ENCODE measurements around the gene SLC26A6. TPM values are rescaled to one million over a fixed set of nuclear protein-coding genes. Genes with fewer than 3 reads are reported as not detected.

Gene SLC26A6
- total and polyA plus RNA-seq, 10 of the 15 experiments (the other 5 are each of a cell fraction or from before 2014, with no cell fraction given), result 2.1 to 24.9 (median 13.3) TPM

DNA sequence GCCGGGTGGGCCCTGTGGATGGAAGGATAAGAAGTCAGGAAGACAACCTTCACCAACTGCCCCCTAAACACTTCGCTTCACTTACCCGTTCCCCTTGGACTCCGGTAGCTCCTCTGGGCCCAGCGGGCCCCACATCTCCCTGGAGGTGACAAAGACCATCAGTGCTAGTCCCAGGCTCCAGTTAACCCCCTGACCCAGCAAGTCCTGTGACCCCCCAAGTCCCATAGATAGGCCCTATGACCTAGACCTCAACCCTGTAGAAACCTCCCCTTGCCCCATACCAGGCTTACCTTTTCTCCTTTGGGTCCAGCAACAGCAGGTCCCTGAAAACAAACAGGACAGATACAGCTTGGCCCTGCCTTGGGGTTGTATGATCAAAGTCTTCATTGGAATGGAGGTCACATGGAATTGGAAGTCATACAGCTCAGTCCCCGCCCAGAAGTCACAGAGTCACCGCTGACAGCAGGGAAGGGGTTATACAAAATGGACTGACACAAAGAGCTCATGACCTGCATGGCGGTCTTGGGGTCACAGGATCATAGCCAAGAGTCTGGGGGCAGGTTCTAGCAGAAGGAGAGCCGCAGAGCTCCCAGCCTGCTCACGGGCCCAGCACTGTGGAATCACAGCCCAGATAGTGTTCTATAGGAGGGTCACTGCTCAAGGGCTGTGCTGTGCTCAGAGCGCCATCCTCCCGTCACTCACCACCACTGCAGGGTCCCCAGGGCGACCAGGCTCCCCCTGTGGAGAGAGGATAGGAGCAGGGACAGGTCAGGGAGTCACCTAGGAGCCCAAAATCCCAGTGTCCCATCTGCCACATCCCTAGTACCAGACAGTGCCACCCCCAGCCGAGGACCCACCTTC lies 53.4 kb downstream of the SLC26A6 start (continued):
- TF ChIP-seq, protein P1, sequence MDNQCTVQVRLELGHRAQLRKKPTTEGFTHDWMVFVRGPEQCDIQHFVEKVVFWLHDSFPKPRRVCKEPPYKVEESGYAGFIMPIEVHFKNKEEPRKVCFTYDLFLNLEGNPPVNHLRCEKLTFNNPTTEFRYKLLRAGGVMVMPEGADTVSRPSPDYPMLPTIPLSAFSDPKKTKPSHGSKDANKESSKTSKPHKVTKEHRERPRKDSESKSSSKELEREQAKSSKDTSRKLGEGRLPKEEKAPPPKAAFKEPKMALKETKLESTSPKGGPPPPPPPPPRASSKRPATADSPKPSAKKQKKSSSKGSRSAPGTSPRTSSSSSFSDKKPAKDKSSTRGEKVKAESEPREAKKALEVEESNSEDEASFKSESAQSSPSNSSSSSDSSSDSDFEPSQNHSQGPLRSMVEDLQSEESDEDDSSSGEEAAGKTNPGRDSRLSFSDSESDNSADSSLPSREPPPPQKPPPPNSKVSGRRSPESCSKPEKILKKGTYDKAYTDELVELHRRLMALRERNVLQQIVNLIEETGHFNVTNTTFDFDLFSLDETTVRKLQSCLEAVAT (IDR thresholded peaks at IDR 0.05), result no peak
- TF ChIP-seq, protein P2, sequence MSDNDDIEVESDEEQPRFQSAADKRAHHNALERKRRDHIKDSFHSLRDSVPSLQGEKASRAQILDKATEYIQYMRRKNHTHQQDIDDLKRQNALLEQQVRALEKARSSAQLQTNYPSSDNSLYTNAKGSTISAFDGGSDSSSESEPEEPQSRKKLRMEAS (IDR thresholded peaks at IDR 0.05; ENCODE audit: low read depth, low read length), result no peak
- TF ChIP-seq BACH1 (IDR thresholded peaks at IDR 0.05; ENCODE audit: borderline replicate concordance), result no peak
- TF ChIP-seq MYB (IDR thresholded peaks at IDR 0.05; ENCODE audit: borderline replicate concordance, low read depth, low read length), result no peak
- no peak for TF ChIP-seq CHD4 (IDR thresholded peaks at IDR 0.05)
- TF ChIP-seq ATF7 (IDR thresholded peaks at IDR 0.05; ENCODE audit: low read depth), result no peak
- no peak for TF ChIP-seq MEF2A (IDR thresholded peaks at IDR 0.05; ENCODE audit: insufficient read depth, low read depth, low read length)

DNA sequence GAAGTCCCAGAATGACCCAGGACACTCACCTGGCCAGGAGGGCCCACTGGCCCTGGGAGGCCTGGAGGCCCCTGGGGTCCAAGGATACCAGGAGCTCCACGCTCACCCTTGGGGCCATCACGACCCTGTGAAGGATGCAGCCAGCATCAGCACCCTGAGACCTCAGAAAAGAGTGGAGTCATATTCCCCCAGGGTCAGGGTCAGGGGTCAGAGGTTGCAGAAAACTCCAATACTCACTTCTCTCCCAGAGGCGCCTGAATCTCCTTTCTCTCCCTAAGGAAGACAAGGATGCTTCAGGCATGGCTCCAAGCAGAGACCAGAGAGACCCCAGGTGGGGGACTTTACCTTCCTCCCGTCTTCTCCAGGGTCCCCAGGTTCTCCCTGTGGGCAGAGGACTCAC lies 58.6 kb downstream of the SLC26A6 start:
- RAD21 ChIA-PET (ENCODE audit: unreplicated experiment), result no interaction called here
- FAIRE-seq, result no peak
- TF ChIP-seq, protein P3, sequence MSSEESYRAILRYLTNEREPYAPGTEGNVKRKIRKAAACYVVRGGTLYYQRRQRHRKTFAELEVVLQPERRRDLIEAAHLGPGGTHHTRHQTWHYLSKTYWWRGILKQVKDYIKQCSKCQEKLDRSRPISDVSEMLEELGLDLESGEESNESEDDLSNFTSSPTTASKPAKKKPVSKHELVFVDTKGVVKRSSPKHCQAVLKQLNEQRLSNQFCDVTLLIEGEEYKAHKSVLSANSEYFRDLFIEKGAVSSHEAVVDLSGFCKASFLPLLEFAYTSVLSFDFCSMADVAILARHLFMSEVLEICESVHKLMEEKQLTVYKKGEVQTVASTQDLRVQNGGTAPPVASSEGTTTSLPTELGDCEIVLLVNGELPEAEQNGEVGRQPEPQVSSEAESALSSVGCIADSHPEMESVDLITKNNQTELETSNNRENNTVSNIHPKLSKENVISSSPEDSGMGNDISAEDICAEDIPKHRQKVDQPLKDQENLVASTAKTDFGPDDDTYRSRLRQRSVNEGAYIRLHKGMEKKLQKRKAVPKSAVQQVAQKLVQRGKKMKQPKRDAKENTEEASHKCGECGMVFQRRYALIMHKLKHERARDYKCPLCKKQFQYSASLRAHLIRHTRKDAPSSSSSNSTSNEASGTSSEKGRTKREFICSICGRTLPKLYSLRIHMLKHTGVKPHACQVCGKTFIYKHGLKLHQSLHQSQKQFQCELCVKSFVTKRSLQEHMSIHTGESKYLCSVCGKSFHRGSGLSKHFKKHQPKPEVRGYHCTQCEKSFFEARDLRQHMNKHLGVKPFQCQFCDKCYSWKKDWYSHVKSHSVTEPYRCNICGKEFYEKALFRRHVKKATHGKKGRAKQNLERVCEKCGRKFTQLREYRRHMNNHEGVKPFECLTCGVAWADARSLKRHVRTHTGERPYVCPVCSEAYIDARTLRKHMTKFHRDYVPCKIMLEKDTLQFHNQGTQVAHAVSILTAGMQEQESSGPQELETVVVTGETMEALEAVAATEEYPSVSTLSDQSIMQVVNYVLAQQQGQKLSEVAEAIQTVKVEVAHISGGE (CRISPR knock-in tag; IDR thresholded peaks at IDR 0.05), result no peak
- TF ChIP-seq RB1 (IDR thresholded peaks at IDR 0.05; ENCODE audit: borderline replicate concordance) (no peak), SIX5 (IDR thresholded peaks at IDR 0.05; ENCODE audit: low read depth, low read length, severe bottlenecking) (no peak), IKZF2 (IDR thresholded peaks at IDR 0.05) (no peak), PAX5 (IDR thresholded peaks at IDR 0.05; ENCODE audit: borderline replicate concordance, low read depth, low read length) (no peak)
- TF ChIP-seq, protein P4, sequence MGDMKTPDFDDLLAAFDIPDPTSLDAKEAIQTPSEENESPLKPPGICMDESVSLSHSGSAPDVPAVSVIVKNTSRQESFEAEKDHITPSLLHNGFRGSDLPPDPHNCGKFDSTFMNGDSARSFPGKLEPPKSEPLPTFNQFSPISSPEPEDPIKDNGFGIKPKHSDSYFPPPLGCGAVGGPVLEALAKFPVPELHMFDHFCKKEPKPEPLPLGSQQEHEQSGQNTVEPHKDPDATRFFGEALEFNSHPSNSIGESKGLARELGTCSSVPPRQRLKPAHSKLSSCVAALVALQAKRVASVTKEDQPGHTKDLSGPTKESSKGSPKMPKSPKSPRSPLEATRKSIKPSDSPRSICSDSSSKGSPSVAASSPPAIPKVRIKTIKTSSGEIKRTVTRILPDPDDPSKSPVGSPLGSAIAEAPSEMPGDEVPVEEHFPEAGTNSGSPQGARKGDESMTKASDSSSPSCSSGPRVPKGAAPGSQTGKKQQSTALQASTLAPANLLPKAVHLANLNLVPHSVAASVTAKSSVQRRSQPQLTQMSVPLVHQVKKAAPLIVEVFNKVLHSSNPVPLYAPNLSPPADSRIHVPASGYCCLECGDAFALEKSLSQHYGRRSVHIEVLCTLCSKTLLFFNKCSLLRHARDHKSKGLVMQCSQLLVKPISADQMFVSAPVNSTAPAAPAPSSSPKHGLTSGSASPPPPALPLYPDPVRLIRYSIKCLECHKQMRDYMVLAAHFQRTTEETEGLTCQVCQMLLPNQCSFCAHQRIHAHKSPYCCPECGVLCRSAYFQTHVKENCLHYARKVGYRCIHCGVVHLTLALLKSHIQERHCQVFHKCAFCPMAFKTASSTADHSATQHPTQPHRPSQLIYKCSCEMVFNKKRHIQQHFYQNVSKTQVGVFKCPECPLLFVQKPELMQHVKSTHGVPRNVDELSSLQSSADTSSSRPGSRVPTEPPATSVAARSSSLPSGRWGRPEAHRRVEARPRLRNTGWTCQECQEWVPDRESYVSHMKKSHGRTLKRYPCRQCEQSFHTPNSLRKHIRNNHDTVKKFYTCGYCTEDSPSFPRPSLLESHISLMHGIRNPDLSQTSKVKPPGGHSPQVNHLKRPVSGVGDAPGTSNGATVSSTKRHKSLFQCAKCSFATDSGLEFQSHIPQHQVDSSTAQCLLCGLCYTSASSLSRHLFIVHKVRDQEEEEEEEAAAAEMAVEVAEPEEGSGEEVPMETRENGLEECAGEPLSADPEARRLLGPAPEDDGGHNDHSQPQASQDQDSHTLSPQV (IDR thresholded peaks at IDR 0.05), result no peak

More for the DNA sequence above, 58.6 kb downstream of the SLC26A6 start:
- no peaks in the 10 kb centered on the region for H3K79me2 ChIP-seq (ENCODE audit: control insufficient read depth, insufficient read depth, low read length)
- 9% methylated on average over 4 of the region's 4 CpGs for whole genome bisulfite sequencing (ENCODE audit: insufficient coverage, insufficient replicate concordance, low lambda C conversion rate, missing lambda C conversion rate)
- DNase-seq (ENCODE audit: low read depth, low spot score), result no peak
- no peak overlapping the region for H3K4me2 ChIP-seq (ENCODE audit: control insufficient read depth, insufficient read depth)
- ChIA-PET POLR2A (no interaction called here), SMC1A (ENCODE audit: uncharacterized antibody, unreplicated experiment) (no interaction called here), CTCF (no interaction called here)
- no peaks in the 10 kb centered on the region for H3K36me3 ChIP-seq (ENCODE audit: control insufficient read depth in 2 of 2, insufficient read depth in 2 of 2, low read length in 1 of 2)
- ATAC-seq, result no peak
- no peaks in the 10 kb centered on the region for H4K20me1 ChIP-seq (ENCODE audit: control insufficient read depth, insufficient read depth)
- H3K9ac ChIP-seq (ENCODE audit: control insufficient read depth, insufficient read depth, low read length), result no peak overlapping the region
- no peak overlapping the region for H3K27ac ChIP-seq (ENCODE audit: control insufficient read depth, insufficient read depth)
- no peaks in the 10 kb centered on the region for H3K4me1 ChIP-seq (ENCODE audit: control insufficient read depth, insufficient read depth, low read length)
- H3K4me3 ChIP-seq, result no peak overlapping the region
- in situ Hi-C loops (cut with MboI) (no loop called here), intact Hi-C loops (cut with micrococcal nuclease; ENCODE audit: unreplicated experiment) (no loop called here)
- H2AFZ ChIP-seq (ENCODE audit: control insufficient read depth, low read depth, low read length), result no peak overlapping the region
- no peaks in the 10 kb centered on the region; a peak in 1 of 4 replicates for H3K27me3 ChIP-seq (replicated peaks in 1 of 2; ENCODE audit: control insufficient read depth in 2 of 2, insufficient read depth in 2 of 2, low read length in 1 of 2)
- H3K9me3 ChIP-seq (replicated peaks; ENCODE audit: control insufficient read depth, insufficient read depth, low read length), result no peaks in the 10 kb centered on the region
- no TSS peak for BruUV-seq (replicated peaks)
